GM18526 (cell line): Measurements from ENCODE around the gene STAT5A.

ENCODE experiments used
- POLR2A ChIP-seq: IDR thresholded peaks from 3 replicates; pipeline ENCODE4 v1.6.1; 2011; ENCODE audit not compliant: insufficient read length; ENCODE audit errors: extremely low read depth

The STAT5A gene

GRCh38 chr17:42337442-42337841, 49.1 kb downstream of the STAT5A start:
- no peak for TF ChIP-seq POLR2A

DNA sequence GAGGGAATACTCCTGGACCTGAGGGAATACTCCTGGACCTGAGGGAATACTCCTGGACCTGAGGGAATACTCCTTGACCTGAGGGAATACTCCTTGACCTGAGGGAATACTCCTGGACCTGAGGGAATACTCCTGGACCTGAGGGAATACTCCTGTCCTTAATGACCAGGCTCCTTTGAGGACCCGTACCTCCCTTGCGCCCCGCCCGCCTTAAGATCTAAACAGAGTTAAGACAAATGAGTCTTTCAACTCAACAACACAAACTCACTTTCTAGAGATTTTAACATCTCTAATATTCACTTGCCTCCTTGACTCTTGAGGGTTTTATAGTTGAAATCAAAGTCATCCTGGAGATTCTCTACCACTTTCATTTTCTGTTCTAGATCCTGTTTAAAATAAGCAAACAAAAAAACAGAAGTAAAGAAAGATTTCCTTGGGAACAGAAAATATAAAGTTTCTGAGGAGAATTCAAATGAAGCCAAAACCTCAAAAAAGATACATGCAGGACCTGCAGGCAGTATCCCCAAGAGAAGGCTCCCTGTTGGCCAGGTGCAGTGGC, 50.2 kb downstream of the STAT5A start:
- TF ChIP-seq POLR2A: no peak

GRCh38 chr17:42339221-42339620, 50.9 kb downstream of the STAT5A start:
- TF ChIP-seq POLR2A: no peak

GRCh38 chr17:42340691-42341127, 52.4 kb downstream of the STAT5A start:
- no peak for TF ChIP-seq POLR2A

GRCh38 chr17:42341568-42341967, 53.3 kb downstream of the STAT5A start:
- no peak for TF ChIP-seq POLR2A

DNA sequence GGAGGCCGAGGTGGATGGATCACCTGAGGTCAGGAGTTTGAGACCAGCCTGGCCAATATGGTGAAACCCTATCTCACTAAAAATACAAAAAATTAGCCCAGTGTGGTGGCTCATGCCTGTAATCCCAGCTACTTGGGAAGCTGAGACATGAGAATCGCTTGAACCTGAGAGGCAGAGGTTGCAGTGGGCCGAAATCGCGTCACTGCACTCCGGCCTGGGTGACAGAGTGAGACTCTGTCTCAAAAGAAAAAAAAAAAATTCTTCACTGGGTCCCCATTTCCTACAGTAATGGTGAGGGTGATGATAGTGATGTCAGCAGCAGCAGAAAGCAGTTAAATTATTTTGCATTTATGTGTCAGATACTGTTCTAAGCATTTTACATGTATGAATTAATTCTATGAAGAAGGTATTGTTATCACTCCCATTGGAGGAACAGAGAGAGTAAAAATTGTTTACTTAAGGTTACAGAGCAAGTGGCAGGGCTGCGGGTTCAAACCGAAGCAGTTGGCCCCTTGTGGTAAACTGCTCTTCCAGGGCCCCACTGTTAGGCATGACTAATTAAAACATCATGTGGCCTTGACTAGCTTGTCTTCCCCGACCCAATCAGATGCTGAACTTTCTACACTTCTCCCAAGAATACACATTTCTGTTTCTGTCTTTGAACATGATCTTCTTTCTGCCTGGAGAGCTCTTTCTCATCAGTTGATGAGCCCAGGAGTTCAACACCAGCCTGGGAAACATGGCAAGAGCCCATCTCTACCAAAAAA, 54.1 kb downstream of the STAT5A start:
- TF ChIP-seq POLR2A: no peak

DNA sequence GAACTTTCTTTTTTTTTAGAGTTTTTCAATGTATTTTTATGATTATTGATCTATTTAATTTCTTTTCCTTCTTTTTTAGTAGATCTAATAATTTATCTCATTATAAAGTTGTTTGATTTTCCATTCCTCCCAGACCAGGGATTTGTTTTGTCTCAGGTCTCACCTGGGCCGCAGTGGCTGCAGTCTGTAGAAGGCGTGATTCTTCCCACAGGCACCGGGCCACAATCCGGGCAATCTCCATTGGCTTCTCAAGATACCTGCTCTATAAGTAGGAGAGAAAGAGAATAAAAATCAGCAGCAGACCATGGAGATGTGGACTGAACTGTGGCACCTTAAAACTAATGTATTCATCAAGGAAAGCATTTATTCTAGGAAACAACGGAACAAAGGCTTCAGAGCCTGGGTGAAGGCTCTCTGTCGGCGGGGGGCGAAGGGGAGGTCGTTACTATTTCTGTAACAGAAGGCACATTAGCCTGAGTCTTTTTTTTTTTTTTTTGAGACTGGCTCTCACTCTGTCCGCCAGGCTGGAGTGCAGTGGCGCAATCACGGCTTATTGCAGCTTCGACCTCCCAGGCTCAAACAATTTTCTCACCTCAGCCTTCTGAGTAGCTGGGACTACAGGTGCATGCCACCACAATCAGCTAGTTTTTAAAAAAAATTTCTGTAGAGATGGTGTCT, 57.2 kb downstream of the STAT5A start:
- TF ChIP-seq POLR2A: no peak

GRCh38 chr17:42346481-42346880, 58.2 kb downstream of the STAT5A start:
- no peak for TF ChIP-seq POLR2A

- no peak for TF ChIP-seq POLR2A
Measured at GRCh38 chr17:42347198-42347597, 58.9 kb downstream of the STAT5A start.

DNA sequence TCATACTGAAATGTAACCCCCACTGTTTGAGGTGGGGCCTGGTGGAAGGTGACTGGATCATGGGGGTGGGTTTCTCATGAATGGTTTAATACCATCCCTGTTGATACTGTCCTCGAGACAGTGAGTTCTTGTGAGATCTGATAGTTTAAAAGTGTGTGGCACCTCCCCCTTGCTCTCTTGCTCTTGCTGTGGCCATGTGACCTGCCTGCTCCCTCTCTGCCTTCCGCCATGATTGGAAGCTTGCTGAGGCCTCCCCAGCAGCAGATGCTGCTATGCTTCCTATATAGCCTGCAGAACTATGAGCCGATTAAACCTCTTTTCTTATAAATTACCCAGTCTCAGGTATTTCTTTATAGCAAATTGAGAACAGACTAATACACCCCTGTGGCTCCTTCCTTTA, 59.3 kb downstream of the STAT5A start:
- no peak for TF ChIP-seq POLR2A

- TF ChIP-seq POLR2A: no peak
Measured at GRCh38 chr17:42348104-42348503, 59.8 kb downstream of the STAT5A start.

DNA sequence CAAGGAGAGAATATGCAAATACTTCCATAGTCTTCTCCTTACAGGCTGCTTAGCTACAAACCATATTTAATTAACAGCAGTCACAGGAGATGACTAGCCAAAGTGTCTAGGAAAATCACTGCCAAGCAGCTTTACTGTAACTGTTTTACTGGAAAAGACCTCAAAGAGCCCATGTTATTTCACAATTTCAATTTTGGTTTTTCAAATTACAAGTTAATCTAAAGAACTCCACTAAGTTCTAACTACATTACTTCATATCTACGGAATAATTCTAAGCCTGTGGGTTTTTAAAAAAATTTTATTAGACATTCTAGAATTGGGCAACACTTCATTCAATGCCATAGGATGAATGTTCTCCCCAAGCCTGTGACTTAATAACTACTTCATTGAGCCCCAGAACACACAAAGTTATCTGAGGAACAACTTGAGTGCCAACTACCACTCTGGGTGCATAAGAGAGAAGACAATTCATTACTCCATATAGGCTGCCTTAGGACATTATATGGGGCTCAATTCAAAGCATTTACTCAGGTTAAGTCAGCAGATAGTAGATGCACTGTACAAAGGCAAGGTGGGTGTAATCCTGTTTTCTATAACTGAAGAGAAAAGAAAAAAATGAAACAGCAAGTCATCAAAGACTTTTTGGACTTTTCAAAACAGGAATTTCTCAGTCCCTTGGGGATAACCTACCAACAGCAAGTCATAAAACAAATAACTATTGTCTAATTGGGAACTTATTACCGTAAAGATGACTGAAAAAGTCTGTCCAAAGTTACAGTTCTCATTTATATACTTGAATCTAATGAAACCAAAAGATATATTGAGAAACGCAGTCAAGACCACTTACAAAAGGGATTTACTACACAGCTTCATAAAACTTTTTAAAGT, 66.9 kb downstream of the STAT5A start:
- TF ChIP-seq POLR2A: no peak

- no peak for TF ChIP-seq POLR2A
Measured at GRCh38 chr17:42358434-42358833, 70.1 kb downstream of the STAT5A start.

DNA sequence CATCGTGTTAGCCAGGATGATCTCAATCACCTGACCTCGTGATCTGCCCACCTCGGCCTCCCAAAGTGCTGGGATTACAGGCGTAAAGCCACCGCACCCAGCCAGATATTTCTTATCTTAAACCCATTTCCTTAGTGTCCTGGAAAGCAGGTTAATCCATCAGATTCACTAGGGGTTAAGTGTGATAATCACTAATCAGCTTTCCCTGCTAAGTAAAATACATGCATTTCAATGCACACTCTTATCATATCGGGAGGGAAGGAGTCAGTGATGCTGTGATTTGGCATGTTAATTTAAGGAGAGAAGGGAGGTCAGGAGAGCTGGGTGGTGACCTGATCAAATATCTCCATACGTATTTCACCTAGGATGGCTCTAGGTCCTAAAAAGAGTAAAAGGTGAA, 70.8 kb downstream of the STAT5A start:
- TF ChIP-seq POLR2A: no peak
